ENCODE results near the gene CENPU.
A peak's percentile ranks its signal among the peaks of the same experiment; 100 is the strongest.
"Not testable (repeated sequence)": the region's sequence is repeated elsewhere in the genome, so short reads cannot be mapped to it uniquely, and the experiment has no call there.

CENPU gene

DNA sequence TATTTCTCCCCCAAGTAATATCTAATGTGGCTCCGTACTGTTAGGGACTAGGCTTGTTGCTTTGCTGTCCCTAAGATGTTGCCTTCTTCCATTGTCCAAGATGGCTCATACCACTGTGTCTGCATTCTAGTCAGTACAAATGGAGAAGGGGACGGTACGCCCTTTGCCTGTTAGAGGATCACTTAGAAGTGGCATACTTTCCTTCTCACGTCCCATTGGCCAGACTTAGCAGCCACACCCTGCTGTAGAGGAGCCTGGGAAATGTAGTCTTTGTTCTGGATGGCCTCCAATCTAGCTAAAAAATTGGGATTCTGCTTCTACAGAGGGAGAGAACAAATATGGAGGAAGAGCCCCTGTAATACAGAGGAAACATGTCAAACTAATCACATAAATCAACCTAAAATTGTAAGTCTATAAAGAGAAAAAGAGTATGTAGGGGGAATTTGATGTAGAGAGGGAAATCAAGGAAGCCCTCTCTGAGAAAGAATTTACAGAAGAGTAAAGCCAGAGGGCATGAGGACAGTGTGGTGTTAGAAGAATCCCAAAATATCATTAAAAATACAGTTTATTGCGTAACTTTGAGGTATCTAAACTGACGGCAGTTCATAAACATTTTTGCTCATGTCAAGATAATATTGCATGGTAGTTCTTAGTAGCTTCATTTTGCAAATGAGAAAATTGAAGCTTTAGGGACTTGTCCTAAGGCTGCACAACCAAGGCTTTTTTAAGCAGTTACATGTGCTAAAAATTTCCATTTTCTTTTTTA lies 69.3 kb downstream of the CENPU start:
- DNase-seq (ENCODE audit: low read depth) = peak; percentile 36
- H3K4me3 ChIP-seq (replicated peaks; ENCODE audit: low read depth, low read length) = no peak overlapping the region
- TF ChIP-seq, protein P1, sequence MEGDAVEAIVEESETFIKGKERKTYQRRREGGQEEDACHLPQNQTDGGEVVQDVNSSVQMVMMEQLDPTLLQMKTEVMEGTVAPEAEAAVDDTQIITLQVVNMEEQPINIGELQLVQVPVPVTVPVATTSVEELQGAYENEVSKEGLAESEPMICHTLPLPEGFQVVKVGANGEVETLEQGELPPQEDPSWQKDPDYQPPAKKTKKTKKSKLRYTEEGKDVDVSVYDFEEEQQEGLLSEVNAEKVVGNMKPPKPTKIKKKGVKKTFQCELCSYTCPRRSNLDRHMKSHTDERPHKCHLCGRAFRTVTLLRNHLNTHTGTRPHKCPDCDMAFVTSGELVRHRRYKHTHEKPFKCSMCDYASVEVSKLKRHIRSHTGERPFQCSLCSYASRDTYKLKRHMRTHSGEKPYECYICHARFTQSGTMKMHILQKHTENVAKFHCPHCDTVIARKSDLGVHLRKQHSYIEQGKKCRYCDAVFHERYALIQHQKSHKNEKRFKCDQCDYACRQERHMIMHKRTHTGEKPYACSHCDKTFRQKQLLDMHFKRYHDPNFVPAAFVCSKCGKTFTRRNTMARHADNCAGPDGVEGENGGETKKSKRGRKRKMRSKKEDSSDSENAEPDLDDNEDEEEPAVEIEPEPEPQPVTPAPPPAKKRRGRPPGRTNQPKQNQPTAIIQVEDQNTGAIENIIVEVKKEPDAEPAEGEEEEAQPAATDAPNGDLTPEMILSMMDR (IDR thresholded peaks at IDR 0.05; ENCODE audit: low read length, missing control alignments) = no peak

DNA sequence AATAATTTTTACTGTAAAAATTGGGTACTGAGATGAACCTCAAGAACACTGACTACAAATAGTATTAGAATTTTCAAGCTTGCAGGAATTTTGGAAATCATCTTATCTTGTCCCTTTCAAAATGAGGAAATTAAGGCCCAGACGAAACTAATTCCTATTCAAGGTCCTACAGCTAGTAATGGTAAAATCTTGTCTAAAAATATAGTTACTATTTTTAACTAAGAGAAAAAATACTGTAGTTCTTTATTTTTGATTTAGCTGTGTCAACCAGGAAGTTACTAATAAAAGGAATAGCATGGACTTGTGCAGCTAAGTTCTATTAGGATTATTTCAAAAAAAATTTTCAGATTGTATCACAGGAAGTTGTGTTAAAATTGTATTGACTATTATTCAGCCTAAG lies 71.7 kb downstream of the CENPU start:
- H3K4me3 ChIP-seq (replicated peaks; ENCODE audit: low read depth, low read length) = no peak overlapping the region
- TF ChIP-seq, protein P1 (IDR thresholded peaks at IDR 0.05; ENCODE audit: low read length, missing control alignments) = no peak
- DNase-seq (ENCODE audit: low read depth) = no peak

DNA sequence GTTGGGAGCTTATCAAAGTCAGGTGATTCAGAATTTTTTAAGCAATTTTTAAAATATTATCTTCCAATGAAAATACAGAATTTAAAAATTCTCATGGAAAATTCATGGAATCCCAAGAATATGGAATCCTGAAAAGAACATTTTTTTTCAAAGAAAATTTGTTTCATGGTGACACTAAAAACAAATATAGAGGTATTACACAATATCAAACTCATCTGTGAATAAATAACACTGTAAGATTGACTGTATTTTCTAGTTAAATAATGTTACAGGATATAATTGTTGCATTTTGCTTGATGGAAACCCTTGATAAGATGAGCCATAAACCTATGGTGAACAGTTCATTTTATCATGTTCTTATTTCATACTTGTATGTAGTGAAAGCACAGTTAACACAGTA lies 72.9 kb downstream of the CENPU start:
- DNase-seq (ENCODE audit: low read depth) = no peak
- TF ChIP-seq, protein P1 (IDR thresholded peaks at IDR 0.05; ENCODE audit: low read length, missing control alignments) = no peak
- H3K4me3 ChIP-seq (replicated peaks; ENCODE audit: low read depth, low read length) = no peak overlapping the region

DNA sequence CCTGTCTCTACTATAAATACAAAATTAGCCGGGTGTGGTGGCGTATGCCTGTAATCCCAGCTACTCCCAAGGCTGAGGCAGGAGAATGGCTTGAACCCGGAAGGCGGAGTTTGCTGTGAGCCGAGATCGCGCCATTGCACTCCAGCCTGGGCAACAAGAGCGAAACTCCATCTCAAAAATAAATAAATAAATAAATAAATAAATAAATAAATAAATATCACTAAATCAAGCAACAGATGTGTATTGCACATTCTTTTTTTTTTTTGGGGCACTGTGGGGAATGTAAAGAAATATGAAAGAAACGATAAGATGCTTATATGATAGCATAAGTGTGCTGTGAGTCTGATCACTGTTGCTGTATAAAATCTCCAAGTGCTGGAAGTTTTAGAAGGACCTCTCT lies 76.1 kb downstream of the CENPU start:
- not testable (repeated sequence) for H3K4me3 ChIP-seq (replicated peaks; ENCODE audit: low read depth, low read length); DNase-seq (ENCODE audit: low read depth)

DNA sequence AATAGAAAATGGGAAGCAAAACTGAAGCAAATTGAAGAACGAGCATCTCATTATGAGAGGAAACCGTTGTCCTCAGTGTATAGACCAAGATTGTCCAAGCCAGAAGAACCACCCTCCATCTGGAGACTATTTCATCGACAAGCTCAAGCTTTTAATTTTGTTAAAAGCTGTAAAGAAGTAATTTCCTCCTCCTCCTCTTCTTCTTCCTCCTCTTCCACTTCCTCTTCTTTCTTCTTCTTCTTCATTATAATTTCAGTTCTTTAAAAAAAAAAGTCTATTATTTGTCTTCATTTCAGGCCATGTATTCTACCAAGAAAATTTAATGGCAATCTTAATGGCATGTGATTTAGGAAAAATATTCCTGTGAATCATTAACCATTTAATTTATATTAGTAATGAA lies 76.8 kb downstream of the CENPU start:
- H3K4me3 ChIP-seq (replicated peaks; ENCODE audit: low read depth, low read length) = no peak overlapping the region
- TF ChIP-seq, protein P1 (IDR thresholded peaks at IDR 0.05; ENCODE audit: low read length, missing control alignments) = no peak
- DNase-seq (ENCODE audit: low read depth) = no peak

DNA sequence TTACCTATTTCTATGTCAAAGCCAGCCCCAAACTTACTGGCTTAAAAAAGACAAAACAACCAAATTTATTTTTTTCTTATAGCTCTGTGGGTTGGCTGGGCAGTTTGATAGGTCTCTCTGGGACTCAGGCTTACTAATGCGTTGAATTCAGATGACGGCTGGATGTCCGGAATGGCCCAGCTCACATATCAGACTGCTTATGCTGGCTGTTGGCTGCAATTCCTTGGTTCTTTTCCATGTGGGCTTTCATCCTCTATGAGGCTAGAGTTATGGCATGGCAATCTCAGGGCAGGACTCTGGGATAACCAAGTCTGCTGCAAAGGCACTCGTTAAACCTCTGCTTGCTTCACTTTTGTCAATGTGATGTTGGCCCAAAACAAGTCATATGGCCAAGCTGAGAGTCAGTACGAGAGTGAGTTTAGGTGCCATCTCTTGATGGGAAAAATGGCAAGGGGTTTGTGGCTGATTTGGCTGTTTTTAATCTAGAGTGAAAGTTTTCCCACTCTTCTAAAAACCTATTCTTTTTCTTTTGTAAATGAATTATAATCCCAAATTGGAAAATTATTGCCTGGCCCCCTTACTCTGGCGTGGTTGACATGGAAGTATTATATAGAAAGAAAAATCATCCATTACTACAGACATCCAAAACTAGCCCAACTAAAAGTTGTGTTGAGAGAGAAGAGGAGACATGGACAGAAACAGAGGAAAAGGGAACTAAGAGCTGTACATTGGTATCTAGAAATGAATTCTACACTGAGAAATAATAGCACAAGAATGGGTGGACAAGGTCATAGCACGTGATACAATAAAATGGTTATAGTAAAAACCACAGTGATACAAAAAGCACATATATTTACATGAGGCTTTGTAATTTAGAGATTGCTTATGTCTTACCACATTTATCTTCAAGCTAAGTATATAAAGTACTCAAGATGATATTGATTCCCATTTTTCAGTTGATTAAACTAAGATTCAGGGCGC lies 77.7 kb downstream of the CENPU start:
- DNase-seq (ENCODE audit: low read depth) = no peak
- no peak overlapping the region for H3K4me3 ChIP-seq (replicated peaks; ENCODE audit: low read depth, low read length)
- TF ChIP-seq, protein P1 (IDR thresholded peaks at IDR 0.05; ENCODE audit: low read length, missing control alignments) = no peak

DNA sequence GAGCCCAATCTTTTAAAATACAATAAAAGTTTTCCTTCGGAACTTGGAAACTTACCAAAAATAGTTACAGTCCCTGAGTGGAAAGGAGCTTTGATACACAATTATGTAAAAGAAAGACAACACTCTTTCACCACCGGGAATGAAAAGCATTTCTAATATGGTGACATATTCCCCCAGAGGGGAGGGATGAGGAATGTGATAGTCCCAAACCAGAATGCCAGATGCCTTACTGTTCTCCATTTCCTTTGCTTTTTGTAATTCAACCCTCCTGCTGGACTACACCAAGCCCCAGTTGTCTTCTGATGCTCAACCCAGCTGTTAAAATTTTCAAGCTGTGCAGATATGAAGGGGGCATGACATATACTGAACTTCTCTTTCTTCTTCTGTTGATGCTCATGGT lies 80.2 kb downstream of the CENPU start:
- TF ChIP-seq, protein P1 (IDR thresholded peaks at IDR 0.05; ENCODE audit: low read length, missing control alignments) = no peak
- H3K4me3 ChIP-seq (replicated peaks; ENCODE audit: low read depth, low read length) = no peak overlapping the region
- DNase-seq (ENCODE audit: low read depth) = peak; percentile 8

DNA sequence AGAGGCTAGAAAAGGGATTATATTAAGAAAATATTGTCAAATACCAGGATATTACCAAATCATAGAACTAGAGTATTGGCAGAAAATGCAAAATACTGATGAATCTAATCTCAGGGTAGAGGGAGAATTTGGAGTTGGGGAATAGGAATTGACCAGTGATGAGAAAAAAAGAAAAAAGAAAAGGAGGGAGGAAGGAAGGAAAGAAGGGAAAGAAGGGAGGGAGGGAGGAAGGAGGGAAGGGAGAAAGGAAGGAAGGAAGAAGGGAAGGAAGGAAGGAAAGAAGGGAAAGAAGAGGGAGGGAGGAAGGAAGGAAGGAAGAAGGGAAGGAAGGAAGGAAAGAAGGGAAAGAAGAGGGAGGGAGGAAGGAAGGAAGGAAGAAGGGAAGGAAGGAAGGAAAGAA lies 81.2 kb downstream of the CENPU start:
- not testable (repeated sequence) for DNase-seq (ENCODE audit: low read depth); H3K4me3 ChIP-seq (replicated peaks; ENCODE audit: low read depth, low read length)

Measured in fibroblast of pulmonary artery (primary cell).